GM18526 (cell line): ENCODE measurements around the gene ATXN7.

Experiments
- POLR2A ChIP-seq: IDR thresholded peaks from 3 replicates; pipeline ENCODE4 v1.6.1; 2011; ENCODE audit not compliant: insufficient read length; ENCODE audit errors: extremely low read depth

ATXN7 gene

GRCh38 chr3:63972196-63972595 is 108.5 kb downstream of the ATXN7 start:
- TF ChIP-seq POLR2A: no peak

DNA sequence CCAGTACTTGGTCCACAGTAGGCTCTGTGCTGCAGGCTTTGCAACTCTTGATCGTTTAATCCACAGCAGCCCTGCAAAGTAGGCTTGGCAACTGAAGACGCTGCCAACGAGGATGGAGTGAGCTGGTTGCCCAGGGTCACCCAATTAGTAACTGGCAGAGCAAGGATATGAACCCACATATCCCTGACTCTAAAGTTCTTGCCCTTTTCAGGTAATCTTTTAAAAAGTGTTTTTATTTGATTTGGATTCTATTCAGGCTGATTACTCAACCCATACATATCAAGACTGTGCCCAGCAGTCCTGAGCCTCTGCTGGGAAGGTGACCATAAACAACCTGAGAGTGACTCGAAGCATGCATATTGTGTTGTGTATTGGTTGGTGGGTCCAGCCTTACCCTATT is 109.3 kb downstream of the ATXN7 start:
- TF ChIP-seq POLR2A: no peak

GRCh38 chr3:63973406-63973805 is 109.7 kb downstream of the ATXN7 start:
- no peak for TF ChIP-seq POLR2A

DNA sequence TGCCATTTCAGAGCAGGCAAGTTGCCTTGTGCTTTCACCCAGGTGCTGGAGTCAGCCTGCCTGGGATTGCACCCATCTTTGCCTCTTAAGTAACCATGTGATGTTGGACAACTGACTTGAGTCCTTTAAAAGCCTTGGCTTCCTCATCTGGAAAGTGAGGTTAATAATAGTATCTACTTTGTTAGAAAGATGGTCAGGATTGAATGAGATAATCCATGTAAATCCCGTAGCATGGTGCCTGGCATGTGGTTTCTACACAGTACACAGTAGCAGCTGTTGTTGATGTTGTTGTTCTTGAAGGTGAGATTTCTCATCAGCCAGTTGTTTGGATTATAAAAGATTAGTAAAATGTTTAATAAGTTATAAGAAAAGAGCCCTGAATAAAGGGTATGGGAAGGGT is 110.8 kb downstream of the ATXN7 start:
- TF ChIP-seq POLR2A: no peak

GRCh38 chr3:63975723-63976122 is 112.1 kb downstream of the ATXN7 start:
- no peak for TF ChIP-seq POLR2A

DNA sequence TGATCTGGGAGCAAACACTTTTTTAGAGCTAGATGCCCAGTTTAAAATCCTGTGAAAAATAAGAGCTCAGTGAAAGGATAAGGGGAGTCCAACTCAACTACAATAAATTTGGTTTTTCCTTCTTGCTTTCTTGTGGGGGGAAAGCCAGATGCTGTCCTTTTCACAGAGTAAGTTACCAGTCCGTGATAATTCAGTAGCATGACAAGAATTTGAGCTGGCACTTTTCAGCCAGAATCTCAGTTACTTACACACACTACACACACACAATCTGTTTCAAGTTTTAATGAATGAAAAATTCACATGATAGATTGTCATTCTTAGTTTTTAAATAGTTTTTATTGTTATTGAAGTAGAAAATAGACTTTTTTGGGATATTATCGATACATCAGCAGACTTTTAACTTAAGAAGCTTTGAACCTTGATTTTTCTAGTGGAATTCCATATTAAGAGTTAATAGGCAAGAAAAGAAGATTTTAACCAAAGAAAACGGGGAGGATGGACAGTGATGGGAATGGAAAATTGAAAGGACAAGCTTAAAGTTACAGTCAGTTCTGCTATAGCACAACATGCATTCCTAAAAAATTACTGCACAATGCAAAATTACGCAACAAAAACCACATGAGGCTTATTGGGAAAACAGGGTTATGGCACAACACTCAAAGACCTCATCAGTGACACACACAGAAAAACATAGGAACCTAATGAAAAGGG is 112.6 kb downstream of the ATXN7 start:
- TF ChIP-seq POLR2A: no peak

DNA sequence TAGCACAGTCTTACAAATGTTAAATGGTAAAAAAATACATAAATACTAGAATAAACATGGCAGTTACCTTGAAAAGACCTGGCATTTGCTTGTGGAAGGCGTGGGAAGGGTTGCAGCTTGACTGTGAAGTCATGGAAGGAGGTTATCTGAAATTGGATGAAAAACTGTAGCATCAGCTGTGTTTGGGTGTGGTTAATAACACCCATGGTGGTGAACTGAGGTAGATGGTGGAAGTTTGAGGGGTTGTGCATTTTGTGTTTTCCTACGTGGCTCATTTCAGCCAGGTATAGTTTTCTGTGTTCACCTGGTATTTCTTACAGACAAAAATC is 113.2 kb downstream of the ATXN7 start:
- no peak for TF ChIP-seq POLR2A

DNA sequence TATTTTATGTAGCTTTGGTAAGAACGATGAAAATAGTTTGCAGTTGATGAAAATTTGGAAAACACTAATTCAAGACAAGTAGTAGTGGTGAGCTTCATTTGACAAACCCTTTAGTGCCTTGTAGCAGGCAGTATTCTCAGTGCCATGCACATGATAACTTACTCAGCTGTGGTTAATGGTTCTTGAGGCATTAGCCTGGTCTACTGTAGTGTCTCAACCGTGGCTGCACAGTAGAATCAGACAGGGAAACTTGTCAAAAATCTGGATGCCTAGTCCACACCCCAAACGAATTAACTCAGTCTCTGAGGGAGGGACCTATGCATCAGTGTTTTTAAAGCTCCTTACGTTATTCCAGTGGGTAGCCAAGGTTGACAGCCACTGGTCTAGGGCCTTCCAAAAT is 114.2 kb downstream of the ATXN7 start:
- no peak for TF ChIP-seq POLR2A

DNA sequence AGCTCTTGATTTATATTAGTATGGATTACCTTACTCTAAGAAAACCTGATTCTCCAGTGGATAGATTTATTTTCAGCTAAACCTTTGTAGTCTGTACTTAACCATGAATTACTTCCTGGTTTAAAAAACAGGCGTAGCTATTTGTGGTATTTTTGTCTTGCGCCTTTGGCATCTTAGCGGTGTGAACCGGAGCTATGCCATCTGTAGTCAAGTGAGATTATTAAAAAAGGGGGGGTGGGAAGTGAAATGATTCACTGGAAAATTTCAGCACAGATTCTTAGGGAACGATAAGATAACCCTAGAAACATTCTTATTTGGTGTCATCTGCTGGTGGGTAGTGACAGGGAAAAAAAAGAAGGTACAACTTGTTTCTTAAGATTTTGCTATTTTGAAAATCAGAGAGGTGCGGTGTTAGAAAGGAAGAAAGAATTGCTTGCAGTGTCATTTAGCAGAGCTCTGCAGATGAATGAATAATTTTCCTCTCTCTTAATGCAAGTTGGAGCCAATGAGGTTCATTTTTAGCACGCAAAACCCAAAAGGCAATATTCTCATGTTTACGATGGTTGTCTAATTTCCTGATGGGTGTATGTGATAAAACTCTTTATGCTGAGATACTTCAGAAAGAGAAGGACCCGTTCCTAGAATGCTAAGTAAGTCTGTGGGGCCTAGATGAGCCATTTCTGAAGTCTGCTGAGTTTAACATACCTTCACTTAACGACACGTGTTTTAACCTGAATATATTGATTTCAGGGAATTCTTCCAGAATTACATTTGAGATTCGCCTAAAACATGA is 115.6 kb downstream of the ATXN7 start:
- no peak for TF ChIP-seq POLR2A

DNA sequence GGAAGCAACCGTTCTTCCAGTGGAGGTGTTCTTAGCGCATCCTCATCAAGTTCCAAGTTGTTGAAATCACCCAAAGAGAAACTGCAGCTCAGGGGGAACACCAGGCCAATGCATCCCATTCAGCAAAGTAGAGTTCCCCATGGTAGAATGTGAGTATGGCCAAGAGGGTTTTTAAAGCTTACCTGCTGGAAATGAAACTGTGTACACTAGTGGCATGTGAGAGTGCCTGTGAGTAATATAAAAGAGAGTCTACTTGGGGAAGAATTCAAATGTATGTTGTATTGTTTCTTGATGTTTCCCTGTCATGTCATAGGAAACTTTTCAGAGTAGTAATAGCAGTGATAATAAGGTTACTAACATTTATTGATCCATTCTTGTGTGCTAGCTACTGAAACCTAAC is 116.4 kb downstream of the ATXN7 start:
- TF ChIP-seq POLR2A: no peak

GRCh38 chr3:63980830-63981498 is 117.3 kb downstream of the ATXN7 start:
- no peak for TF ChIP-seq POLR2A

- TF ChIP-seq POLR2A: no peak
Observed at GRCh38 chr3:63981980-63982379, 118.3 kb downstream of the ATXN7 start.

DNA sequence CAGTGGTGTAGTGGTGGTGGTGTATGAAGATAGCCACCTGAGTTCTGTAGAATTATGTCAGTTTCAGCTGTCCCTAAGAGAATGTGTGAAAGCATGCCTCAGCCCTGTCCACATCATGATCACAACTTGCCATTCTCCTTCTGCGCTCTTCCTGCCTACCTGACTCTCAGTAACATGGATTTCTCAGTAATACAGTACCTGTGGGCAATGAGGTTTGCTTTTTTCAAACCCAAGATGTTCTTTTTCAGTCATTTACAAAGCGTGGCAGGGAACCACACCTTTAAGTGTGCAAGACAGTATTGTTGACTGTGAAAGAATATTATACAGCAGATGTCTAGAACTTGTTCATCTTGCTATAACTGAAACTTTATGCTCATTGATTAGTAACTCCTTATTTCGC is 120.7 kb downstream of the ATXN7 start:
- TF ChIP-seq POLR2A: no peak

DNA sequence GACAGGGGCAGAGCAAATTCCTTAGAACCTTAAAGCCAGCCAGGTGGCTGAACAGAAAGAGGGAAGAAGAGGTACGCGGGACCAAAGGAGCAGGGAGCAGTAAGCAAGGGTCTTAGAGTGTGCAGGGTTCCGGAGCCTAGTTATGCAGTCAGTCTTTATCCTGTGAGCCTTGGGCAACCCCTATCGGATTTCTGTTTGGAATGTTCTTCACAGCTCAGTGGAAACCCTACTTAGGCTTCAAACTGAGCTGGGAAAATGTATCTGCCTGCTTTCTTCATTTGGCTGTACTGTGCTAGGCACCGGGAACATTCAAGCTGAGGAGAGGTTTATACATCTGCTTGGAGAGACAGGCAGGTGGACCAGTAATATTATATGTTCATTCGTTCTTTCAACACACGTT is 122.5 kb downstream of the ATXN7 start:
- TF ChIP-seq POLR2A: no peak

DNA sequence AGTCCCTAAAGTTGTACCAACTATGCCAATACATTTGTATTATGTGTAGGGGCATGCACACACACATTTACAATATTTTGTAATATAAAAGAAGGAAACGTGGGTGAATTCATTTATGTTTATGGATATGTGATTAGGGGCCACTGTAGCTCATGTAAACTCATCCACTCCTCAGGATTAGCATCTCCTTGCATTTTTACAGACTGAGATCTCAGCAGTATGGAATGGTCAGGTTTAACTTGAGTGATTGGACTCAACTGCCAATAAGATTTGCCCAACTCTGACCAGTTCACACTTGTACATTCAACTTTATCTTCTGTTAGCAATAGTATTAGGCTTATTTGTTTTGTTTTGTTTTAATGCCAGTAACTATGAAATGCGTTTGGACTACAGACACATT is 123.2 kb downstream of the ATXN7 start:
- TF ChIP-seq POLR2A: no peak

DNA sequence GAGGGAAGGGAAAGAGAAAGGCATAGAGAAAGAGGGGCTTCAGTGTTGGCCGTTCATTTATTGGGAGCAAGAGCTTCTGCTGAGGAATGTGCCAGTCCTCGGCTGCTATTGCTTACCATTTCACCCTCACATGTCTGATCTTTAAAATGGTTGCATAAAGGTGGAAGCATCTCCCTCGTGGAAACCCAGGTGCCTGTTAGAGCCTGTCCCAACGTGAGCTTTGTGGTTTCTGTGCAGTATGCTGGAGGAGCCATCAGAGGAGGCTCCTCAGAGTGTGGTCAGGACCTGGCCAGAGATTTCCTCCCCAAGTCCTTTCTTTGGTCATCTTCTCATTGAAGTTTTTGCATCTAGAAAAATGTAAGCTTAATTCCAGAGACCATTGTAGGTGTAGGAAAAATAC is 125.3 kb downstream of the ATXN7 start:
- no peak for TF ChIP-seq POLR2A
